SK-N-SH treated with all-trans-retinoic acid at 6 μM for 48 hours (cell line): ENCODE data around the gene MYO3B.

Experiments used
- ARNTL ChIP-seq: fragments of 450-650 bp; formaldehyde crosslinking; IDR thresholded peaks from 2 replicates; pipeline ENCODE4 v1.5.0; 2020; ENCODE audit warnings: low read depth, mild to moderate bottlenecking, moderate library complexity, borderline replicate concordance
- PATZ1 ChIP-seq: fragments of 250-450 bp; sonication (Bioruptor Pico); IDR thresholded peaks from 2 replicates; pipeline ENCODE4 v1.8.0; 2020; ENCODE audit warnings: mild to moderate bottlenecking, moderate library complexity, borderline replicate concordance
- TSHZ2 ChIP-seq: fragments of 250-450 bp; sonication (Bioruptor Pico); IDR thresholded peaks from 2 replicates; pipeline ENCODE4 v1.5.0; 2020; ENCODE audit warnings: mild to moderate bottlenecking, moderate library complexity

GRCh38 chr2:170605862-170606261 lies 427.9 kb downstream of the MYO3B start:
- TF ChIP-seq TSHZ2 (CRISPR knock-in tag) (no peak), ARNTL (CRISPR knock-in tag) (no peak), PATZ1 (CRISPR knock-in tag) (no peak)
